Forelimb muscle (tissue), 1 donor: Measurements from ENCODE around the gene CA14. TPM values are rescaled to one million over a fixed set of nuclear protein-coding genes. Genes with fewer than 3 reads are reported as not detected.
"Not testable (repeated sequence)": the region's sequence is repeated elsewhere in the genome, so short reads cannot be mapped to it uniquely, and the experiment has no call there.

Experiments
- DNase-seq: peaks from one replicate; pipeline ENCODE4 v3.0.0-alpha.2; 2013; ENCODE audit warnings: low read depth
- polyA plus RNA-seq: library from polyadenylated mRNA; unstranded; fragments of 120-200 nt; gene quantifications from one replicate; pipeline ENCODE4 v1.2.1, GENCODE V29; 2013; ENCODE audit not compliant: insufficient read length

CA14 gene
- polyA plus RNA-seq, 1 donor = 5.2 TPM

- DNase-seq = no peak
Observed at GRCh38 chr1:150280138-150280707, 22.6 kb downstream of the CA14 start.

- DNase-seq = no peak
Observed at GRCh38 chr1:150281221-150281757, 23.7 kb downstream of the CA14 start.

GRCh38 chr1:150281758-150282557 lies 24.4 kb downstream of the CA14 start, which contains the start of gene CIART:
Gene CIART, plus strand, starts transcription at chr1:150282554. Its CDS starts 714 bp downstream, at chr1:150283268.
- DNase-seq = peak; percentile 93

DNA sequence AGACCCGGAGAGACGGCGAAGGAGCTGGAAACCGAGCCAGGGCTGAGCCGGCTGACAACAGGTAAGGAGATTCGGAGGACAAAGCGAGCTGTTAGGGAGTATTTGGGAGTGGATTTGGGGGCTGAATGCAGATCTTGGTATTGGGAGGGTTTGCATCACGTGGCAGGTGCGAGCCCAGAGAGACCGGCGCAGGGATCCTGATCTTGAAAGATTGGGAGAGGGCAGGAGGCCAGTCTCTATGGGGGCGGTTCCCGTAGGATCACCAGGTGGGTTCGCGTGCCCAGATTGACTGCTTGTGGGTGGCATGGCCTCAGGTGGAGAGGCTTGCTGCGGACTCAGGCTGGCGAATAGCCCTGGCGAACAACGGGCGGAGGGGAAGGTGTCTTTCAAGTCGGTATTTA lies 25.0 kb downstream of the CA14 start:
- no peak for DNase-seq

- no peak for DNase-seq
Observed at GRCh38 chr1:150283260-150283659, 25.7 kb downstream of the CA14 start.

DNA sequence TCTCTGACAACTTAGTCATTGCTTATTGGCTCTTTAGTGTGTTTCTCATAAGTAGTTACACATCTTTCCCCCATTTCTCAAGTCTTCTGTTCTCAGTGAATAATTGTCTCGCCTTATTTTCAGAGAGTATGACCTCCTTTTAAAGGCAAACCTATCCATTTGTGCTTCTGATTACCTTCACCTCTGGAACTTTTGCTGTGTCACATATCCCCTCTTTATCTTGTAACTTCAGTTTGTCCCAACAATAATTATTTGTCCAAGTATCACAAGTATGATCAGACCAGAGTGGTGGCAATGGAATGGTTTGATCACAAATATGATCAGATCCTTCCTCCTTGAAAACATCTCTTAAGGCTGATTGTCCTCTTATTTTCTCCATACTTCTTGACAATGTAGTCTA lies 30.8 kb downstream of the CA14 start:
- DNase-seq = no peak

DNA sequence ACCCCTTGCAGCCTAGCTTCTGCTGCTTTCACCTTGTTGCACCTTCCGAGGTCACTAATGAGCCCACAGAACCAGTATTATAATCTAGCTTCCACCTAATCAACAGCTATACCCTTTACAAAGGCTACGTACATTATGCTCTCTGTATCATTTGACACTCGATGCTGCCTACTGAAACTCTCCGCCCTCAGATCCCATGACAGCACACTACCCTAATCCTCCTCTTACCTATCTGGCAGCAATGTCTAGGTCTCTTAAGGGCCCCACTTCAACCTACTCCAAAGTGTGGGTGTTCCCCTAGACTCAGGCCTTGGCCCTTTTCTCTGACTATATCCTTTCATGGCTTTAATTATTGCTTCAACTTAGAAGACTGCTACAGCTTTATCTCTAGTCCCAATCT lies 31.2 kb downstream of the CA14 start:
- no peak for DNase-seq

DNA sequence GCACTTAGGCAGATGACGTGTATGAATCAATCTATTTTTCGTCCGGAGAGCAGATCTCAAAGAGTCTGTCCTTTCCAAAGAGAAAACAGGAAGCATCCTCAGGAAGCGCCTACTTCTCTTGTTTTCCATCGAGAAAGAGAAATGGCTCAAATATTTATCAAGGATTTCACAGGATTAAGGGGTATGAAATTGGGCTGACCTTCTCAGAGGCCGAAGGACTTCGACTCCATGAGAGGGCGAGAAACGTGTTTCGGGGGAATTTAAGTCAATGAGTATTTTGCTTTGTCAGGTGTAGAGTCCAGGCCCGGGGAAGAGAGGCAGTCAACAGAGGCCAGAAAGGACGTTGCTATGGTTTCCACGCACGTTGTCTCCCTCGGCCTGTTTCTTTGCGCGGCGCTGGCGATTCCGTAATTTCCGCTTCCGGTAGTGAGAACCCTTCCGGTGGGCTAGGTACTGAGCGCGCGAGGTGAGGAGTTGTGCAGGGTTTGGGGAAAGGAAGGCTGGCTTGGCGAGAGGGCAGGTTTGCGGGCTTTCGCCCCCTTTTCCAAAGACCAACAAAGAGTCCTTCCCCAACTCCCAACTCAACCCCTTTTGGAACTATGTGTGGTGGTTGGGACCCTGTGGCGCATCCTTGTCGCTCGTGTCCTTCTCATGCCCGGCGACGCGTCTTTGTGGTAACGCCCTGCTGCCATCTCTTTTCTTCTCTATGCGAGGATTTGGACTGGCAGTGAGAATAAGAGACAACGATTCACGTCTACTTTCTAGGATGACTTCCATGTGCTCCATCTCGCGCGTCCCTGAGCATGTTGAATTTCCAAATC lies 36.1 kb downstream of the CA14 start, which contains the start of gene MRPS21:
MRPS21 (plus strand) TSS at position 429 of the 821 bp plus-strand sequence. CDS start 506 bp downstream, outside the sequence.
- peak; percentile 97 for DNase-seq

DNA sequence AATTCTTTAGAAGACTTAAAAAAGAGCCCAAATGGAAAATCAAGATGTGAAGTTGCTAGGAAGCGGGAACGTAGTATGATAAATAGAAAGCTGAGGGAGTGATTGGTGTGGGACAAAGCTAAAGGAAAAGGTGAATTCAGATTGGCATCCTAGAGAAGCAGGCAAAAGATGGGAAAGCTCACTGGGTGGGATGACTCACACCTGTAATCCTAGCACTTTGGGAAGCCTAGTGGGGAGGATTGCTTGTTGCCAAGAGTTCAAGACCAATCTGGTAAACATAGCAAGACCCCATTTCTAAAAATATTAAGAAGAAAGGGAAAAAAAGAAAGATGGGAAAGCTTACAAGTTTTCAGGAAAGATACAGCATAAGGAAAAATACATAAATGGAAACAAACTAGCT lies 37.9 kb downstream of the CA14 start:
- DNase-seq = no peak

DNA sequence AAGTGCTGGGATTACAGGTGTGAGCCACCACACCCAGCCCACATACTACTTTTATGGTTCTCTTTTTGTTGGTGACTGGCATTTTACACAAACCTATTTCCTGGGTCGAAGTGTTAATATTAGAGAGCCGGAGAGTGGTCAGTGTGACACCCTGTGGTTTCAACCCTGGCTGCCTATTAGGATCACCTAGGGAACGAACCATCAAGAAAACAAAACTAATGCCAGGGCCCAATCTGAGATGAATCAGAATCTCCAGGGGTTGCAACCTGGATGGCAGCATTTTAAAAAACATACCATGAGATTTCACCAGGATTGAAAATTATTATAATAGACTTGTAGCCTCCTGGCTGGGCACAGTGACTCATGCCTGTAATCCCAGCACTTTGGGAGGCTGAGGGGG lies 42.1 kb downstream of the CA14 start:
- DNase-seq = no peak

- no peak for DNase-seq
Observed at GRCh38 chr1:150302338-150302737, 44.8 kb downstream of the CA14 start.

GRCh38 chr1:150302902-150303301 lies 45.3 kb downstream of the CA14 start:
- DNase-seq = no peak

- DNase-seq = not testable (repeated sequence)
Observed at GRCh38 chr1:150308585-150308984, 51.0 kb downstream of the CA14 start.

- no peak for DNase-seq
Observed at GRCh38 chr1:150309758-150310508, 52.4 kb downstream of the CA14 start.

GRCh38 chr1:150311762-150312161 lies 54.2 kb downstream of the CA14 start:
- no peak for DNase-seq

Other genes starting within 250 kb of the CA14 start
- gene OTUD7B, start 247.0 kb upstream of the CA14 start, polyA plus RNA-seq = 14.5 TPM
- gene VPS45, start 190.0 kb upstream of the CA14 start, polyA plus RNA-seq = 45.4 TPM
- gene PLEKHO1, start 107.9 kb upstream of the CA14 start, polyA plus RNA-seq = 98.5 TPM
- gene ANP32E, start 21.7 kb upstream of the CA14 start, polyA plus RNA-seq = 34.6 TPM
- gene APH1A, start 11.2 kb downstream of the CA14 start, polyA plus RNA-seq = 104 TPM
- 29.7 TPM for gene C1orf54, start 15.0 kb downstream of the CA14 start, polyA plus RNA-seq
- 1.9 TPM for gene CIART, start 24.8 kb downstream of the CA14 start, polyA plus RNA-seq
- gene MRPS21, start 36.1 kb downstream of the CA14 start, polyA plus RNA-seq = 45.4 TPM
- 47.8 TPM for gene PRPF3, start 63.8 kb downstream of the CA14 start, polyA plus RNA-seq
- 23.7 TPM for gene RPRD2, start 106.4 kb downstream of the CA14 start, polyA plus RNA-seq
- 20.6 TPM for gene TARS2, start 229.6 kb downstream of the CA14 start, polyA plus RNA-seq